GM23338 (cell line): Measurements from ENCODE around the gene BTBD9. TPM values are rescaled to one million over a fixed set of nuclear protein-coding genes. Genes with fewer than 3 reads are reported as not detected.

Source experiments
- ATAC-seq: fragments of 200-7000 bp; cut with Tn5 transposase; 3 replicates; pipeline ENCODE4 v1.9.1; 2020
- DNase-seq: peaks from one replicate; pipeline ENCODE4 v3.0.0-alpha.2; 2015; ENCODE audit warnings: low spot score
- H2AFZ ChIP-seq: fragments of 200-600 bp; sonication (generic); 2 replicates; pipeline ENCODE4 v1.8.0; 2016; ENCODE audit warnings: antibody characterized with exemption, mild to moderate bottlenecking, moderate library complexity
- H3F3A ChIP-seq: fragments of 200-600 bp; sonication (generic); replicated peaks from 2 replicates; pipeline ENCODE4 v1.8.0; 2017; ENCODE audit warnings: antibody characterized with exemption, mixed run types, low read depth
- H3K27ac ChIP-seq: fragments of 200-600 bp; sonication (generic); 2 replicates; pipeline ENCODE4 v1.6.1; 2016; ENCODE audit warnings: low read depth
- H3K27me3 ChIP-seq: fragments of 200-600 bp; sonication (generic); 2 replicates; pipeline ENCODE4 v1.8.0; 2016; ENCODE audit warnings: mild to moderate bottlenecking, mixed run types, moderate library complexity; ENCODE audit not compliant: insufficient read depth
- H3K36me3 ChIP-seq: fragments of 200-600 bp; sonication (generic); 2 replicates; pipeline ENCODE4 v1.8.0; 2016; ENCODE audit warnings: mild to moderate bottlenecking; ENCODE audit not compliant: insufficient read depth
- H3K4me1 ChIP-seq: fragments of 200-600 bp; sonication (generic); 2 replicates; pipeline ENCODE4 v1.8.0; 2016; ENCODE audit warnings: mild to moderate bottlenecking, moderate library complexity; ENCODE audit not compliant: insufficient read depth
- H3K4me2 ChIP-seq: fragments of 200-600 bp; sonication (generic); 2 replicates; pipeline ENCODE4 v1.7.1; 2017; ENCODE audit warnings: mixed run types
- H3K4me3 ChIP-seq: fragments of 200-600 bp; sonication (generic); 2 replicates; pipeline ENCODE4 v1.6.1; 2016; ENCODE audit warnings: mixed run types
- H3K79me2 ChIP-seq: fragments of 200-600 bp; sonication (generic); replicated peaks from 2 replicates; pipeline ENCODE4 v1.8.0; 2017; ENCODE audit warnings: mild to moderate bottlenecking; ENCODE audit not compliant: insufficient read depth
- H3K9me2 ChIP-seq: fragments of 200-600 bp; sonication (generic); 2 replicates; pipeline ENCODE4 v1.8.0; 2017; ENCODE audit not compliant: insufficient read depth
- H4K20me1 ChIP-seq: fragments of 200-600 bp; sonication (generic); replicated peaks from 2 replicates; pipeline ENCODE4 v1.8.0; 2017; ENCODE audit warnings: mild to moderate bottlenecking; ENCODE audit not compliant: insufficient read depth
- H3K27ac Mint-ChIP-seq: 2 replicates; pipeline ENCODE4 v1.8.0; 2020; ENCODE audit warnings: inconsistent platforms, mild to moderate bottlenecking, moderate library complexity, mixed read lengths
- H3K27me3 Mint-ChIP-seq: 3 replicates; pipeline ENCODE4 v1.8.0; 2022; ENCODE audit warnings: low read depth, mild to moderate bottlenecking, moderate library complexity, mixed read lengths, inconsistent platforms; ENCODE audit not compliant: insufficient read depth, poor library complexity
- H3K36me3 Mint-ChIP-seq: 3 replicates; pipeline ENCODE4 v1.8.0; 2021; ENCODE audit warnings: low read depth, mild to moderate bottlenecking, inconsistent platforms, moderate library complexity, mixed read lengths
- H3K4me1 Mint-ChIP-seq: 3 replicates; pipeline ENCODE4 v1.8.0; 2020; ENCODE audit warnings: mild to moderate bottlenecking, inconsistent platforms, mixed read lengths
- H3K4me3 Mint-ChIP-seq: 3 replicates; pipeline ENCODE4 v1.8.0; 2021; ENCODE audit warnings: moderate library complexity, mild to moderate bottlenecking, inconsistent platforms, mixed read lengths
- H3K9me3 Mint-ChIP-seq: 3 replicates; pipeline ENCODE4 v1.8.0; 2020; ENCODE audit warnings: moderate library complexity, mild to moderate bottlenecking, inconsistent platforms, mixed read lengths
- CREB1 ChIP-seq: fragments of 250-450 bp; sonication (Bioruptor Pico); IDR thresholded peaks from 2 replicates; pipeline ENCODE4 v1.5.0; 2020; ENCODE audit warnings: low read depth, mild to moderate bottlenecking, moderate library complexity
- CTCF ChIP-seq, 2 experiments: fragments of 200-600 bp in 1 of 2; sonication (generic) in 1 of 2; conservative IDR thresholded peaks; 2 replicates each; pipeline versions ENCODE4 v1.5.1 to v1.6.1; 2016 to 2017; ENCODE audit warnings: antibody characterized with exemption in 2 of 2, low read depth in 2 of 2, mild to moderate bottlenecking in 2 of 2, moderate library complexity in 1 of 2
- JUNB ChIP-seq: IDR thresholded peaks from one replicate; pipeline ENCODE4 v1.6.1; 2016; ENCODE audit warnings: antibody characterized with exemption; ENCODE audit not compliant: unreplicated experiment
- NANOG ChIP-seq: IDR thresholded peaks from 2 replicates; pipeline ENCODE4 v1.6.1; 2016; ENCODE audit warnings: antibody characterized with exemption, borderline replicate concordance
- POLR2AphosphoS5 ChIP-seq: IDR thresholded peaks from 2 replicates; pipeline ENCODE4 v1.6.1; 2016; ENCODE audit warnings: antibody characterized with exemption, low read depth
- REST ChIP-seq: IDR thresholded peaks from one replicate; pipeline ENCODE4 v1.6.1; 2018; ENCODE audit warnings: antibody characterized with exemption; ENCODE audit not compliant: unreplicated experiment
- STAT1 ChIP-seq: IDR thresholded peaks from one replicate; pipeline ENCODE4 v1.6.1; 2016; ENCODE audit warnings: antibody characterized with exemption; ENCODE audit not compliant: unreplicated experiment
- ZNF114 ChIP-seq: fragments of 250-450 bp; sonication (Bioruptor Pico); IDR thresholded peaks from 2 replicates; pipeline ENCODE4 v1.5.0; 2020; ENCODE audit warnings: mild to moderate bottlenecking, moderate library complexity
- ZNF331 ChIP-seq: fragments of 250-450 bp; sonication (Bioruptor Pico); IDR thresholded peaks from 2 replicates; pipeline ENCODE4 v1.5.0; 2020; ENCODE audit warnings: low read depth, mild to moderate bottlenecking, moderate library complexity
- ZNF462 ChIP-seq: fragments of 250-450 bp; sonication (Bioruptor Pico); IDR thresholded peaks from 2 replicates; pipeline ENCODE4 v1.5.0; 2020; ENCODE audit warnings: mild to moderate bottlenecking, moderate library complexity
- polyA plus RNA-seq: library from polyadenylated mRNA; unstranded; fragments of >200 nt; fragmentation: Nextera tagmentation; extraction: Ambion mirVana; gene quantifications from 2 replicates; pipeline ENCODE4 v1.2.1, GENCODE V29; 2016
- total RNA-seq: library from RNA; depleted of rRNA; stranded (reverse); fragments of >200 nt; shearing (Covaris generic); gene quantifications from 2 replicates; pipeline ENCODE4 v1.2.3, GENCODE V29; 2014

The BTBD9 gene
- total and polyA plus RNA-seq, 2 experiments from 2014 or later: 4.2 to 5.3 TPM

GRCh38 chr6:38656896-38657295, 17.2 kb upstream of the BTBD9 start:
- Histone ChIP-seq H3K27ac (no peak overlapping the region), H3F3A (no peaks in the 10 kb centered on the region), H3K79me2 (no peaks in the 10 kb centered on the region), H4K20me1 (no peaks in the 10 kb centered on the region), H2AFZ (no peak overlapping the region), H3K36me3 (no peaks in the 10 kb centered on the region), H3K4me2 (no peak overlapping the region), H3K4me3 (no peak overlapping the region), H3K27me3 (no peaks in the 10 kb centered on the region), H3K4me1 (no peaks in the 10 kb centered on the region), H3K9me2 (no peaks in the 10 kb centered on the region)
- no peak for DNase-seq
- Mint-ChIP-seq H3K4me1 (no peaks in the 10 kb centered on the region), H3K27ac (no peak overlapping the region), H3K36me3 (no peaks in the 10 kb centered on the region), H3K27me3 (no peaks in the 10 kb centered on the region), H3K9me3 (no peaks in the 10 kb centered on the region), H3K4me3 (no peak overlapping the region)
- no peak for ATAC-seq
- TF ChIP-seq STAT1: no peak
- TF ChIP-seq JUNB: no peak
- no peak for TF ChIP-seq POLR2AphosphoS5

- ATAC-seq: no peak
- H3K4me3 ChIP-seq: no peak overlapping the region
- no peaks in the 10 kb centered on the region for H3K36me3 ChIP-seq
- H3K27ac ChIP-seq: no peak overlapping the region
- H3K4me1 Mint-ChIP-seq: no peaks in the 10 kb centered on the region
- no peaks in the 10 kb centered on the region for H3F3A ChIP-seq
- H3K4me3 Mint-ChIP-seq: no peak overlapping the region
- H3K9me2 ChIP-seq: no peaks in the 10 kb centered on the region
- H2AFZ ChIP-seq: no peak overlapping the region
- DNase-seq: no peak
- no peaks in the 10 kb centered on the region for H3K27me3 Mint-ChIP-seq
- no peaks in the 10 kb centered on the region for H3K79me2 ChIP-seq
- no peak overlapping the region for H3K27ac Mint-ChIP-seq
- no peaks in the 10 kb centered on the region for H3K27me3 ChIP-seq
- H4K20me1 ChIP-seq: no peaks in the 10 kb centered on the region
- H3K4me2 ChIP-seq: no peak overlapping the region
- no peaks in the 10 kb centered on the region for H3K9me3 Mint-ChIP-seq
- no peaks in the 10 kb centered on the region; the same call in 1 of the 2 replicates for H3K4me1 ChIP-seq
- H3K36me3 Mint-ChIP-seq: 0 out of 3 replicates have a peak, but pooled peaks cover 4% of the 10 kb centered on the region
- TF ChIP-seq CREB1 (CRISPR knock-in tag) (no peak), ZNF462 (CRISPR knock-in tag) (no peak), POLR2AphosphoS5 (no peak), REST (no peak), NANOG (no peak), ZNF114 (CRISPR knock-in tag) (no peak), ZNF331 (CRISPR knock-in tag) (no peak), CTCF (conservative IDR thresholded peaks at IDR 0.05; ENCODE audit: low read depth in 2 of 2) (no peak)
Measured at GRCh38 chr6:38654263-38654662, 14.5 kb upstream of the BTBD9 start.
